ENCODE measurements around the gene SCAMP3.
"Not testable (repeated sequence)": the region's sequence is repeated elsewhere in the genome, so short reads cannot be mapped to it uniquely, and the experiment has no call there.

The SCAMP3 gene

GRCh38 chr1:155261852-155262673 is at the start of gene SCAMP3:
Gene SCAMP3 (minus strand): TSS chr1:155262360. CDS start chr1:155262151, 209 bp downstream.
- DNase-seq (ENCODE audit: low read depth in 1 of 2, low spot score in 1 of 2), result peak; percentile 68 to 89

DNA sequence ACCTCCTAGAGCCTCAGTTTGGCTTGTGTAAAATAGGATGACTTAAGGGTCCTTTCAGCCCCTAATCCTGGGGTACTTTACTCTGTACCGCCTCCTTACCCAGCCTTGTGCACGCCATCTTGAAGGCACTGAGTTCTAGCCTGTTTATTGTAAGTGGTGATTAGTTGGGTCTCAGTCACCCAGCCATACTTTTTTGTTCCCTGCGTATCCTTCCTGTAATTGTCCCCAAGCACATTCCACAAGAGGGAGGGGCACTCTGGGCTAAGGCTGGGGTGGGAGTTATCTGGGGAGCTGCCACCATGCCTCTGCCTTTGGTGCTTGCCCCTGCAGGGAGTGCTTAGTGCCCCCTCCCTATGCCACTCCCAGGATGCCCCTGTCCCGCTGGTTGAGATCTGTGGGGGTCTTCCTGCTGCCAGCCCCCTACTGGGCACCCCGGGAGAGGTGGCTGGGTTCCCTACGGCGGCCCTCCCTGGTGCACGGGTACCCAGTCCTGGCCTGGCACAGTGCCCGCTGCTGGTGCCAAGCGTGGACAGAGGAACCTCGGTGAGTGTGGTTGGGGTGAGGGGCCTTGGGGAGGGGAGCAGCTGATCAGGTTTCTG is 47.4 kb upstream of the SCAMP3 start:
- no peak for DNase-seq (ENCODE audit: low read depth in 1 of 2, low spot score in 1 of 2)

DNA sequence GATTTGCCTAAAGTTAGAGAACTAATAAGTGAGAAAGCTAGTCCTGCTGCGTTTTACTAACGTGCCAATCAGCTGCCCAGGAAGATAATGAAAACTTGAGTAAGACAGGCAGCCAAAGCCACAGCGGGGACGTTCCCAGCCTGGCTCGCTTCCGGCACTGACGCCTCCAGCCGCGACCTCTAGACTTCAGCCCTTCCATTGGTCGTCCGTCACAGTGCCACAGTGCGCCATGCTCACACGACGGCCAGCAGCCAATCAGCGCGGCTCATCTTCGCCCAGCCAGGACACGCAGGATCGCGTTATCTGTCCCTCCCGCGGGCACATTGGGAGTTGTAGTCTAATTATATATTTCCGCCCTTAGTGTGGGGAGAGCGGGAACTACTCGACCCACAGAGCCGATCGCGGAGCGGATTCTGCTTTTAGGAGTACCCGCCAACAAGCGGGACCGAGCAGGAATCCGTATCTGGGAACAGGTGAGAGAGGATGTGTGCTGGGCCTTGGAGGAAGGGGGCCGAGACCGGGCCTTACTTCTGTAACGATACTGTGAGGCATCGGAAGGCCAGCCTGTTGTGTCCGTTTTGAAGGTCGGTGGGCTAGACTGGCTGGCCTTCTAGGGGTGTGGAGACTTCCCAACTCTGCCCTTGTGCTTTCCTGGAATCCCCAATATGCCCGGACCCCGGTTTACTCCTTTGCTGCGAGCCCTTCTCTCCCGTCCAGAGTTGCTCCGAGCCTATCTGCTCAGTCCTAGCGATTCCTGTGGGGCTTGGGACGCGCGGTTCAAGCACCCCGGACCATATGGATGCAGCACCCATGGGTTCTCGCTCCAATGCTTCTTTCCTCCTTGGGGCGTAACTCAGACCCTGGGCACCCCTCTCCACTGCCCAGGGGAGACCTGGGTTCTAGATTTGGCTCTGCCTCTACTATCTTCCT is 46.6 kb upstream of the SCAMP3 start, which contains the start of gene FDPS:
Gene FDPS (plus strand): TSS at position 374 of the 930 bp plus-strand sequence. CDS start 924 bp downstream, outside the sequence.
- DNase-seq (ENCODE audit: low read depth in 1 of 2, low spot score in 1 of 2), result peak; percentile 90 to 97

DNA sequence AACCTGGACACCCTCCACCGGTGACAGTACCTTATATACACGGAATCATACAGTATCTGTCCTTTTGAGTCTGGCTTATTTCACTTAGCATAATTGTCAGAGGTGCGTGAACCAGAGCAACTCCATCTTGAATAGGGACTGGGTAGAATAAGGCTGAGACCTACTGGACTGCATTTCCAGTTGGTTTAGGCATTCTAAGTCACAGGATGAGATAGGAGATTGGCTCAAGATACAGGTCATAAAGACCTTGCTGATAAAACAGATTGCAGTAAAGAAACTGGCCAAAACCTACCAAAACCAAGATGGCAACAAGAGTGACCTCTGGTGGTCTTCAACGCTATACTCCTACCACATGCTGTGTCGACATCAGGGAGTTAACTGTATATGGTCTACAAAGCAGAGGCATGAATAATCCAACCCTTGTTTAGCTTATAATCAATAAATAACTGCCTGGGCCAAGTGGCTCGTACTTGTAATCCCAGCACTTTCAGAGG is 45.1 kb upstream of the SCAMP3 start:
- DNase-seq (ENCODE audit: low read depth in 1 of 2, low spot score in 1 of 2), result no peak

GRCh38 chr1:155305881-155306391 is 43.8 kb upstream of the SCAMP3 start:
- DNase-seq (ENCODE audit: low read depth in 1 of 2, low spot score in 1 of 2), result no peak

- DNase-seq (ENCODE audit: low read depth in 1 of 2, low spot score in 1 of 2), result no peak
These were observed 42.5 kb upstream of the SCAMP3 start for GRCh38 chr1:155304558-155305063.

DNA sequence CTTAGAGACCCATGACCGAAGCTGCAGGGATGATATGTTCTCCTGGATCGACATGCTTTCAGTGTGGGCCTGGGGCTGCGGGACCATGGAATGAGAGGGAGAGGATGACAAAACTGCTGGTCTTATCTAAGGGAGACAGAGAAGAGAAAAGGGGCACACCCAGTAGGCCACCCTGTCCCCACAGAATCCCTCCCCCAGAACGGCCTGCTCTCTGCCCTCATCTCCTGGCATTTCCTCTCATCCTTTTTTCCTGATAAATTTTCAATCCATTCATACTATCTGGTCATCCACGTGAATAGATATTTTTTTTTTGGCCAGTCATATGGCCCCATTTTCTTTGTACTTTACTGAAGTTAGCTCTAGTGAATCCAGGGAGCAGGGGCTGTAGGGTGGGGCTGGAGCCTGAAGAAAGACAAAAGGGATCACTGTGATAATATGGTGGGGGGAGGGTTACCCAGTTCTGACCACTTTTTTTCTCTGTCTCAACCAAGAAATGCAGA is 39.2 kb upstream of the SCAMP3 start, which contains the start of gene PKLR:
Gene PKLR (minus strand): TSS at position 97 of the 500 bp plus-strand sequence. CDS start 43 bp downstream, at position 54.
- no peak for DNase-seq (ENCODE audit: low read depth in 1 of 2, low spot score in 1 of 2)

GRCh38 chr1:155300553-155301329 is 38.6 kb upstream of the SCAMP3 start:
- DNase-seq (ENCODE audit: low read depth in 1 of 2, low spot score in 1 of 2), result no peak

- DNase-seq (ENCODE audit: low read depth in 1 of 2, low spot score in 1 of 2), result no peak
These were observed 37.9 kb upstream of the SCAMP3 start for GRCh38 chr1:155300024-155300423.

GRCh38 chr1:155297384-155297783 is 35.2 kb upstream of the SCAMP3 start:
- no peak for DNase-seq (ENCODE audit: low read depth in 1 of 2, low spot score in 1 of 2)

- DNase-seq (ENCODE audit: low read depth in 1 of 2, low spot score in 1 of 2), result no peak
These were observed 34.5 kb upstream of the SCAMP3 start for GRCh38 chr1:155296661-155297060.

DNA sequence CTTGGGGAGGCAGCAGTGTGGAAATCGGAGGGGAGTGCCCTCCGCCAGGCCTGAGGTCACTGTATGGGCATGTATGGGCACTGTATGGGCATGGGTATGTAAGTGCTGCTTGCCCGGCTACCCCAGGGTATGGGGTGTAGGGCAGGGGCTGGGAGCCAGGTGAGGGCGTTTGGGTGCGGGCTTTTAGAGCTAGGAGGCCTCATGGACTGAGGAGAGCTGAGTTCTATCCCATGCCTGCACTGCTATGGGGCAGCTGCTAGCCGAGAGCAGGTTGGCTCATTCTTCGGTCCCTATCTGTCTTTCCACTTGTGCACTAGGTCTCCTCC is 33.7 kb upstream of the SCAMP3 start:
- no peak for DNase-seq (ENCODE audit: low read depth in 1 of 2, low spot score in 1 of 2)

DNA sequence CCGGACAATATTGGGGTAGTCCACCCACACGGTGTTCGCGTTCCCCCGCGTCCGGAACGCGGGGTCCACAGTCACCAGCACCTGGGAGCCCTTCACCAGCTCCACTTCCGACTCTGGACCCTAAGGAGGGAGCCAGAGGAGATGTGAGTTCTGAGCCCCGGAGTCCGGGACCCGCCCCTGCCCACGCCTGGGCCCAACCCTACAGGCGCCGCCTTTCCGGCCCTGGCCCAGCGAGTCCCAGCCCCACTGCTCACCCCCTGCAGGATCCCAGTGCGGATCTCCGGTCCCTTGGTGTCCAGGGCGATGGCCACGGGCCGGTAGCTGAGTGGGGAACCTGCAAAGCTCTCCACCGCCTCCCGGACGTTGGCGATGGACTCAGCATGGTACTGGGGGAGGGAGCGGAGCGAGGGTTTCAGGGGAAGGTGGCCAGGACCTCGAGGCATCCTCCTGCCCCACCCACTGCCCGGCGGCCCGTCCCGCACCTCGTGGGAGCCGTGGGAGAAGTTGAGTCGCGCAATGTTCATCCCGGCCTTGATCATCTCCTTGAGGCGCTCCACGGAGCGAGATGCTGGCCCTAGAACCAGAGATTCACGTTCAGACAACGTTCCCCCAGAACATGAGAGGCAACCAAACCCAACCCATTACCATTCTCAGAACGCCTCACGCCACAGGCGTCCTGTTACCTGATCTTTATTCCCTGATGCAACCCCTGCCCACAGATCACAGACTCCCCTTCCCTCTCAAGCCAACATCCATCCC is 33.2 kb upstream of the SCAMP3 start:
- DNase-seq (ENCODE audit: low read depth in 1 of 2, low spot score in 1 of 2), result no peak

GRCh38 chr1:155294520-155295182 is 32.5 kb upstream of the SCAMP3 start:
- no peak for DNase-seq (ENCODE audit: low read depth in 1 of 2, low spot score in 1 of 2)

DNA sequence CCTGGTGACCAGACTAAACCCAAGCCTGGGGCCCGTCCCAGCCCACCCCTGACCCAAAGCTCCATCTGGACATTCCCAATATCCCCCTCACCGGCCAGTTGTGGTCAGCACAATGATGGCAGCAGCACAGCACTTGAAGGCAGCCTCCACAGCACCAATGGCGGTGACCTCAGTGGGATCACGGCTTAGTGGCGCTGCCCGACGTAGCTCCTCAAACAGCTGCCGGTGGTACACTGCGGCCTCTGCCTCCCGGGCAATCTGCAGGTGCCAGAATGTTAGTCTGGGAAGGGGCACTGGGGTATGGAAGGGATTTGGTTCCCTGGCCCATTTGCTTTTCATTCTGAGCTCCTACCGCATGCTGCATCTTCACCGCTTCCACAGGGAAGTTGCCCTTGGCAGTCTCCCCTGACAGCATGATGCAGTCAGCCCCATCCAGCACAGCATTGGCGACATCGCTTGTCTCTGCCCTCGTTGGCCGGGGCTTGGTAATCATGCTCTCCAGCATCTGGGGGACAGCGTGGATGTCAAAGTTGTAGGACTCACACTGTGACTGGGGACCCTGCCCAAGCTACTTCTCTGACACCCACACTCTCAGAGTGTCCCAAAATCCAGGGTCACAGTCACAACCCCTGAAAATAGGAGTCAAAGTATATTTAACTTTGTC is 31.1 kb upstream of the SCAMP3 start:
- no peak for DNase-seq (ENCODE audit: low read depth in 1 of 2, low spot score in 1 of 2)

DNA sequence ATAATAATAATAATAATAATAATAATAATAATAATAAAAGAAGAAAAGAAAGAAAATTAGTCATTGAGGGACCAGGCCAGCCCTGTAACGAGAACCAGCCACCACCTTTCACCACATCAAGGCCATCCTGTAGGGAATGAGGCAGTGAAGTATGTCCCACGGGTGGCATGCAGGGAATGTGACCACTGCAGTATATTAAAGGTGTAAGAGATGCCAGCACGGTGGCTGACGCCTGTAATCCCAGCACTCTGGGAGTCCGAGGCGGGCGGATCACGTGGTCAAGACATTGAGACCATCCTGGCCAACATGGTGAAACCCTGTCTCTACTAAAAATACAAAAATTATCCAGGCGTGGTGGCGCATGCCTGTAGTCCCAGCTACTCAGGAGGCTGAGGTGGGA is 28.8 kb upstream of the SCAMP3 start:
- not testable (repeated sequence) for DNase-seq (ENCODE audit: low read depth in 1 of 2, low spot score in 1 of 2)

DNA sequence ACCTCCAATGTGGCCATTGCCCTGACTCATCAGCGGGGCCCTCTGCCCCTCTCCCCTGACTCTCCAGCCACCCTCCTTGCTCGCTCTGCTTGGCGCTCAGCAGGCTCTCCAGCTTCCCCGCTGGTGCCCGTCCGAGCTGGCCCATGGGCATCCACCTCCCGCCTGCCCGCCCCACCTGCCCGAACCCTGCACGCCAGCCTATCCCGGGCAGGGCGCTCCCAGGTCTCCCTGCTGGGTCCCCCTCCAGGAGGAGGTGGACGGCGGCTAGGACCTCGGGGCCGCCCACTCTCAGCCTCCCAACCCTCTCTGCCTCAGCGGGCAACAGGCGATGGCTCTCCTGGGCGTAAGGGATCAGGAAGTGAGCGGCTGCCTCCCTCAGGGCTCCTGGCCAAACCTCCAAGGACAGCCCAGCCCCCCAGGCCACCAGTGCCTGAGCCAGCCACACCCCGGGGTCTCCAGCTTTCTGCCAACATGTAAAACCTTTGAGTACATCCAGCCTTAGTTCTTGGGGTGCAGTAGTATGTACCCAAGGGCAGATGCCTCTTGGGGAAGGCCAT is 25.9 kb upstream of the SCAMP3 start:
- no peak for DNase-seq (ENCODE audit: low read depth in 1 of 2, low spot score in 1 of 2)

DNA sequence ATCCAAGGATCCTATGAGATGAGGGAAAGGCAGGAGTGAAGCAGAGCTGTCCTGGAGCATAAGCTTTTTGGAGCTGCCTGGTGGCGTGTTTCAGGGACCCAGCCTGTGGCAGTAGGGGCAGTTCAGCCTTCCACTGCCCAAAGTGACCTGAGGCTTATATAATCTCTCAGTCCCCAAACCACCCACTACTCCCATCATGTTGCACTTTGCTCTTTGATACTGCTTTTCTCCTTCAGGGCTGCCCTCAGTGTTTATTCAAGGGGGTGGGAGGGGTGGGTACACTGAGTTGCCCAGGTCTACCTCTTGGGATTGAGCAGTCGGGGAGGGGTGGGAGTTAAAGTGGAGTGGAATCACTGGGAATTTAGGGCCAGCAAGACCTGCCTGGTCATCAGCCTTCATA is 24.4 kb upstream of the SCAMP3 start:
- no peak for DNase-seq (ENCODE audit: low read depth in 1 of 2, low spot score in 1 of 2)

All from activated CD4-positive, alpha-beta T cell treated with anti-CD3 and anti-CD28 coated beads, Interleukin-2, amount 50 U/mL, for 24 hours (primary cell).